Gastrocnemius medialis (tissue), 4 donors: ENCODE measurements around the gene SMLR1. TPM values are rescaled to one million over a fixed set of nuclear protein-coding genes. Genes with fewer than 3 reads are reported as not detected.

Experiments used
- ATAC-seq, 2 donors: fragments of 150-250 bp; one replicate each; pipeline ENCODE4 v1.9.1; 2016
- DNase-seq, 2 donors: peaks; one replicate each; pipeline ENCODE4 v3.0.0-alpha.2; 2019
- H3K27ac ChIP-seq, 4 donors: fragments of 200-600 bp; sonication (generic); 1 replicate in 1 of 4; 2 replicates in 3 of 4; pipeline ENCODE4 v1.5.1; 2016 to 2018; ENCODE audit warnings: mild to moderate bottlenecking in 2 of 4, moderate library complexity in 1 of 4
- H3K27me3 ChIP-seq, 3 donors: fragments of 200-600 bp; sonication (generic) in 2 of 3; 1 replicate in 1 of 3; 2 replicates in 2 of 3; pipeline versions ENCODE4 v1.5.1 to v1.6.0; 2016 to 2019; ENCODE audit warnings: mild to moderate bottlenecking in 1 of 3, moderate library complexity in 1 of 3
- H3K36me3 ChIP-seq, 2 donors: fragments of 200-600 bp; sonication (generic) in 1 of 2; one replicate each; pipeline ENCODE4 v1.5.1; 2017 to 2018
- H3K4me1 ChIP-seq, 2 donors: fragments of 200-600 bp; sonication (generic) in 1 of 2; one replicate each; pipeline ENCODE4 v1.5.1; 2016 to 2017; ENCODE audit warnings: mild to moderate bottlenecking in 2 of 2
- H3K4me3 ChIP-seq, 4 donors: fragments of 200-600 bp; sonication (generic) in 3 of 4; 1 replicate in 1 of 4; 2 replicates in 3 of 4; pipeline ENCODE4 v1.5.1; 2016 to 2019; ENCODE audit warnings: mild to moderate bottlenecking in 2 of 4
- H3K9me3 ChIP-seq, 3 donors: fragments of 200-600 bp; sonication (generic) in 2 of 3; 1 replicate in 1 of 3; 2 replicates in 2 of 3; pipeline ENCODE4 v1.5.1; 2016 to 2019
- POLR2A ChIP-seq, 2 donors: fragments of 450-650 bp; IDR thresholded peaks; one replicate each; pipeline ENCODE4 v1.6.1; 2017; ENCODE audit warnings: antibody characterized with exemption in 2 of 2, mild to moderate bottlenecking in 2 of 2, moderate library complexity in 2 of 2
- in situ Hi-C, 4 donors: fragments of 200-750 bp; cut with MboI; loops; one replicate each; pipeline versions ENCODE4 v1.15.0 to v1.8.0; 2017; ENCODE audit warnings: low sequenced_read_pairs in 4 of 4
- intact Hi-C: fragments of 100-400 bp; cut with DNase I; formaldehyde crosslinking; loops from one replicate; pipeline ENCODE4 v1.15.1; 2023; ENCODE audit warnings: low total_unique reads
- total RNA-seq, 4 donors: library from RNA; depleted of rRNA; stranded (reverse); fragments of >200 nt; gene quantifications; one replicate each; pipeline versions ENCODE4 v1.1.0 to v1.2.3, GENCODE V29; 2016
- TF ChIP-seq, protein P1 (sequence below), 5 experiments: fragments of 450-650 bp in 3 of 5; fragments of 200-600 bp in 2 of 5; sonication (generic) in 2 of 5; IDR thresholded peaks in 4 of 5; conservative IDR thresholded peaks in 1 of 5; 1 replicate in 4 of 5; 2 replicates in 1 of 5; pipeline ENCODE4 v1.5.1; 2016 to 2019; ENCODE audit warnings: antibody characterized with exemption in 5 of 5, mild to moderate bottlenecking in 3 of 5, moderate library complexity in 3 of 5

Gene SMLR1
- total RNA-seq, 4 donors from 2014 or later = not detected

- no peak for TF ChIP-seq POLR2A (IDR thresholded peaks at IDR 0.05)
- TF ChIP-seq, protein P1, sequence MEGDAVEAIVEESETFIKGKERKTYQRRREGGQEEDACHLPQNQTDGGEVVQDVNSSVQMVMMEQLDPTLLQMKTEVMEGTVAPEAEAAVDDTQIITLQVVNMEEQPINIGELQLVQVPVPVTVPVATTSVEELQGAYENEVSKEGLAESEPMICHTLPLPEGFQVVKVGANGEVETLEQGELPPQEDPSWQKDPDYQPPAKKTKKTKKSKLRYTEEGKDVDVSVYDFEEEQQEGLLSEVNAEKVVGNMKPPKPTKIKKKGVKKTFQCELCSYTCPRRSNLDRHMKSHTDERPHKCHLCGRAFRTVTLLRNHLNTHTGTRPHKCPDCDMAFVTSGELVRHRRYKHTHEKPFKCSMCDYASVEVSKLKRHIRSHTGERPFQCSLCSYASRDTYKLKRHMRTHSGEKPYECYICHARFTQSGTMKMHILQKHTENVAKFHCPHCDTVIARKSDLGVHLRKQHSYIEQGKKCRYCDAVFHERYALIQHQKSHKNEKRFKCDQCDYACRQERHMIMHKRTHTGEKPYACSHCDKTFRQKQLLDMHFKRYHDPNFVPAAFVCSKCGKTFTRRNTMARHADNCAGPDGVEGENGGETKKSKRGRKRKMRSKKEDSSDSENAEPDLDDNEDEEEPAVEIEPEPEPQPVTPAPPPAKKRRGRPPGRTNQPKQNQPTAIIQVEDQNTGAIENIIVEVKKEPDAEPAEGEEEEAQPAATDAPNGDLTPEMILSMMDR (IDR thresholded peaks at IDR 0.05 in 4 of 5, conservative IDR thresholded peaks at IDR 0.05 in 1 of 5) = peak; percentile 26 to 74 (median 48)
- in situ Hi-C loops (loop anchor here (10.0 to 25.0 kb wide), 2 partner anchors 548 to 560 kb away; no protein-coding TSS in a partner anchor), intact Hi-C loops (loop anchor here (2.0 kb wide), 1 partner anchor 550 kb away; no protein-coding TSS in a partner anchor)
- Histone ChIP-seq H3K27ac (no peak overlapping the region), H3K4me3 (no peak overlapping the region), H3K4me1 (no peaks in the 10 kb centered on the region), H3K27me3 (no peaks in the 10 kb centered on the region), H3K9me3 (no peaks in the 10 kb centered on the region), H3K36me3 (no peaks in the 10 kb centered on the region)
- DNase-seq (peak in 1 of 2 donors; percentile 29), ATAC-seq (no peak)
These were observed 45.3 kb downstream of the SMLR1 start for GRCh38 chr6:130872250-130873095.

DNA sequence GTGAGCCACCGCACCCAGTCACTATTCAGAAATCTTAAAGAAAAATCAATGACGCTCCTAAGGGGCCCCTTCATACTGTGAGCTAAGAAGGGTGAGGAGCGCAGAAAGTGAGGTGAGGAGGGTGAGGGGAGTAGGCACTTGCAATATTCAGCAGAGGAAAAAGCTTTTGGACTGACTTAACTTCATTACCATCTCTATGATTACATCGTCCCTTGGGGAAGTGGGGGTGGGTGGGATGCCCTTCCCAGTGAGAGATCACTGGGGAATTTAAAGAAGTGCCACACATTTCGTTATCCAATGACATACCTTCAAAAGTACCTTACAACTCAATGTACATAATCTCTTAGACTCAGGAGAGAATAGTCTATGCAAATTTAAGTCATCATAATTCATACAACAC, 46.5 kb downstream of the SMLR1 start:
- no peak overlapping the region for H3K4me3 ChIP-seq
- H3K27ac ChIP-seq = no peak overlapping the region
- H3K36me3 ChIP-seq = no peaks in the 10 kb centered on the region
- no peak for DNase-seq
- H3K4me1 ChIP-seq = no peaks in the 10 kb centered on the region
- in situ Hi-C loops (loop anchor here (10.0 to 25.0 kb wide), 2 partner anchors 549 to 561 kb away; no protein-coding TSS in a partner anchor), intact Hi-C loops (loop anchor here (2.0 kb wide), 1 partner anchor 551 kb away; no protein-coding TSS in a partner anchor)
- H3K27me3 ChIP-seq = no peaks in the 10 kb centered on the region
- TF ChIP-seq POLR2A (IDR thresholded peaks at IDR 0.05) = no peak
- TF ChIP-seq, protein P1 (IDR thresholded peaks at IDR 0.05 in 4 of 5, conservative IDR thresholded peaks at IDR 0.05 in 1 of 5) = no peak
- no peaks in the 10 kb centered on the region for H3K9me3 ChIP-seq
- no peak for ATAC-seq

- Histone ChIP-seq H3K4me3 (no peak overlapping the region), H3K27ac (no peak overlapping the region), H3K27me3 (no peaks in the 10 kb centered on the region), H3K4me1 (no peaks in the 10 kb centered on the region), H3K36me3 (no peaks in the 10 kb centered on the region), H3K9me3 (no peaks in the 10 kb centered on the region)
- in situ Hi-C loops (loop anchor here in 3 of 4 donors (5.0 to 25.0 kb wide), 4 partner anchors 237 to 657 kb away; no protein-coding TSS in a partner anchor), intact Hi-C loops (no loop called here)
- DNase-seq = no peak
- no peak for TF ChIP-seq POLR2A (IDR thresholded peaks at IDR 0.05)
- TF ChIP-seq, protein P1 (IDR thresholded peaks at IDR 0.05 in 4 of 5, conservative IDR thresholded peaks at IDR 0.05 in 1 of 5) = no peak
- ATAC-seq = no peak
These were observed 52.6 kb downstream of the SMLR1 start for GRCh38 chr6:130879826-130880225.

- TF ChIP-seq, protein P1 (IDR thresholded peaks at IDR 0.05 in 4 of 5, conservative IDR thresholded peaks at IDR 0.05 in 1 of 5) = no peak
- TF ChIP-seq POLR2A (IDR thresholded peaks at IDR 0.05) = no peak
- no peaks in the 10 kb centered on the region for H3K27me3 ChIP-seq
- H3K4me1 ChIP-seq = no peaks in the 10 kb centered on the region
- DNase-seq (no peak), ATAC-seq (no peak)
- H3K9me3 ChIP-seq = no peaks in the 10 kb centered on the region
- H3K4me3 ChIP-seq = no peak overlapping the region
- intact Hi-C loops = no loop called here
- no peaks in the 10 kb centered on the region for H3K36me3 ChIP-seq
- in situ Hi-C loops = loop anchor here in 2 of 4 donors (5.0 to 25.0 kb wide), 3 partner anchors 235 to 655 kb away; no protein-coding TSS in a partner anchor
- no peak overlapping the region for H3K27ac ChIP-seq
These were observed 55.2 kb downstream of the SMLR1 start for GRCh38 chr6:130882370-130882769.
